ENCODE results near the gene NRROS.
A peak's percentile ranks its signal among the peaks of the same experiment; 100 is the strongest.
"Not testable (repeated sequence)": the region's sequence is repeated elsewhere in the genome, so short reads cannot be mapped to it uniquely, and the experiment has no call there.

Gene NRROS

DNA sequence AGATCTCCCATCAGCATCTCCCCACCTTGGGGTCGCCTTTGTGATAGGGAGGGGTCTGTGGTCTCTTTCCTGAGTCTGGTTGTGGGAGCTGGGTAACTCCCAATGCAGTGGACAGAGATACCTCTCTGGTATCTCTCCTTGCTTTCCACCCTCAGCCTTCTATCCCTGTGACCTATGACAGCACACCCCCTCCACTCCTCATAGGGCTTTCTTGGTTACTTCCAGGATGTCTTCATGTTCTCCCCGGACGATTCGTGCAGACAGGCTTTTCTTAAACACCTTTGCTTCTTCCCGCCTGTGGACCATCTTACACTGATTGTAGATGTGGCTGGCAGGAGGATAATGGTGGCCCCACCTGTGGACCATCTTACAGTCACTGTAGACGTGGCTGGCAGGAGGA, 14.2 kb upstream of the NRROS start:
- no peak for DNase-seq

DNA sequence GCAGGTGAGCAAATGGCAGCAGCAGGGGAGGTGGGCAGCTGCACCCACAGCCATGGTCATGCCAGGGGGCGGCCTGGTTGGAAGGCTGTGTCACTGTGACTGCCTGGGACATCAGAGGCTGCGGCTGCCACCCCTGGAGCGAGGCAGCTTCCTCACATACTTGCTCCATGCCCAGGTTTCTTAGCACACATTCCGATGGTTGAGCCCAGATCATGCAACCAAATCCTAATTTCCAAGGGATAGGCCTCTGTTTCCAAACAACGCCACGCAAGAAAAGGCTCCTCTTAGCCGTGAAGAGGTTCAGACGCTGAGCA, 11.6 kb upstream of the NRROS start:
- DNase-seq, result no peak

DNA sequence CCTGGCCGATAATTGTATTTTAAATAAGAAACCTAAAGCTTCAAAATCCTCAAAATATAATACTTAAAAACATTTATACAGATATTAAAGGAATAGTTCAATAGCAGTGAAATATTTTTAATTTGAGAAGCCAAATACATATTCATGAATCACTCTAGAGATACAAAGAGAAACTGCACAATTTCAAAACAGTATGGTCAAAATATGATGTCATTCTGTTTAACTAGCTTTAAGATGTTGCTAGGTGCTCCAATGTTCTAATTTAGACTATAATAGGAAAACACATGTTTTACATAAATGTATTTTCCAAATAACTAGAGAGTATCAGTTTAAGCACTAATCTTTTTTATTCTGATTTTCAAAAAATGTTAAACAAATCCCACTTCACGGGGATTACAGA, 10.3 kb upstream of the NRROS start:
- DNase-seq, result no peak

DNA sequence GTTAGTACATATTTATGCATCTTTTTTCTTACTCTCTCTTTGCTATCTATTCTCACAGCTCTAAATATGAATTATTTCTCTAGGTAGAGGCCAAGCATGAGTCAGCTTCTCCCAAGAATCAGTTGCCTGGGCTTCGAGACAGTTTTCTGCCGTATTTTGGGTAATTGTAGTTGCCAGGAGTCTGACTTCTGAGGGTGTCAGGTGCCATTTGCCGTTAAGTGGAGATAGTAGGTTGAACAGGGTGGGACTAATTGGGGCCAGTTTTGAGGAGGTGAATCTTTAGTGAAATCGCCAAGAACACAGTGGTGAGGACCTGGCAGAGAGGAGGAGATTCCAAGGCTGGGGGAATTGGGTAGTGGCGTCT, 7.8 kb upstream of the NRROS start:
- DNase-seq, result no peak

DNA sequence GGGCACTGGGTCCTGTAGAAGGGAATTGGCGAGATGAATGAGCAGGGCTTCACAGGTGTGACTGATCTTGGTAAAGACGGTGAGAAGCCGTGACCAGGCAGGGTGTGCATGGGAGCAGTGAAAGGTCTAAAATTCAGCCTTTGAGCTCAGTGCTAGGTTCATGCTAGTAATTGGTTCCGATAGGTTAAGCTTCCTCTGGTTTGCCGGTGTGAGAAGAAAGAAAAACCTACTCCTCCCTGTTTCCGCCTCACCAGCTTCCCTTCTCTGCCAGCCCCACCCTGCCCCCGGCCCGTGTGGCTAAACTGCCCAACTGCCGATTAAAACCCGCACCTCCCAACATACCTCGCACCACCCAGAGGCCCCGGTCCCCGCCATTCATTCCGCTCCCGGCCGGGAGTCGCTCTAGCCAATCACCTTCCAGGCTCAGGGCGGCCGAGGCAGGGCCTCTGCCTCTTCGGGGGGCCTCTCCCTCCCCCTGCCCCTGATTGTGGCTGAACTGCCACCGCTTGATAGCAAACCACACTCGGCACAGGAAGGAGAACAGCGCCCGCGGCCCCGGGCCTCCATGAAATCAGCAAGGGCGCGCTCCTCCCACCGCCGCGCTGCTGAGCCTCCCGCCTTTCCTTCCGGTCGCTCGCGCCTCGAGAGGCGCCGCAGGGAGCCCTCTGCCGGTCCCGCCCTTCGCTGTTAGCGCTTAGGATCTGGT, 7.3 kb upstream of the NRROS start:
- DNase-seq, result peak; percentile 75

DNA sequence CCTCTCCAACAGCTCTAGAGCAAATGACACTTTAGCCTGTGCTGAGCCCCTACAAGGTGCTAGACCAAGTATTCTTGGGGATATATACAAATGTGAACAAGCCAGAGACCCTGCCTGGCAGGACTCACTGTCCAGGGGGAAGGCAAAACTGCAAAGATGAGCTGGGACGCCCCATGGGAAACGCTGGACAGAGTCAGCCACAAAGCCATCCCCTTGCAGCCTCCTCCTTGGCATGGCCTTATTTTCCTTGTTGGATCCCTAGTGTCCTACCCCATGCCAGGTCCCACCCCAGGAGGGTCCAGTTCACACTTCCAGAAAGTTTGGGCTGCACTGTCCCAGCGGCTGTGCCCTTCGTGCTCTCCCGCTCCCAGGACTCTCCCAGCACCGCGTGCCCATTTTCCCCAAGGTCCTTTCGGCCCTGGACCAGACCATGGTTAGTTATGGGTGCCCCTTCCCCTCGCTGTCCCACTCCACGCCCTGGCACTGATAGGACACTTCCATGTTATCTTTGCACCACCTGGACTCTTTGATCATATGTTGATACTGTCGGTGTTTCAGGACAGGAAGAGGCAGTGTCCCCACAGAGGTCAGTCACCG, 5.8 kb upstream of the NRROS start:
- DNase-seq, result no peak

DNA sequence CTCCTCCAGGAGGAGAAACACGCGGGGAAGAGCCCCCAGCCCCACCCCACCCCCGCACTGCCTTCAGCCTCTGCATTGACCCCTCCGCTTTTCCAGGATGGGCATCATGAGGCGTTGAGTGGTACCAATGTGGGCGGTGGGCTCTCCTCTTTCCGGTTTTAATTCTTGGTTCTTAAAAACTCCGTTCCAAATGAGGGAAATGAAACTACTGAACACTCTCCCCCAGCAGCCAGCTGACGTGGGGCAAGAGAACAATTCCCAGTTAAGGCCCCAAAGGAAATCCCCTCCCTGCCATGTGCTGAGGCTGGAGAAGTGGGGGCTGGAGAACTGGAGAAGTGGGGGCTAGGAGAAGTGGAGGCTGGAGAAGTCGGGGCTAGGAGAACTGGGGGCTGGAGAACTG, 5.3 kb upstream of the NRROS start:
- DNase-seq, result no peak

DNA sequence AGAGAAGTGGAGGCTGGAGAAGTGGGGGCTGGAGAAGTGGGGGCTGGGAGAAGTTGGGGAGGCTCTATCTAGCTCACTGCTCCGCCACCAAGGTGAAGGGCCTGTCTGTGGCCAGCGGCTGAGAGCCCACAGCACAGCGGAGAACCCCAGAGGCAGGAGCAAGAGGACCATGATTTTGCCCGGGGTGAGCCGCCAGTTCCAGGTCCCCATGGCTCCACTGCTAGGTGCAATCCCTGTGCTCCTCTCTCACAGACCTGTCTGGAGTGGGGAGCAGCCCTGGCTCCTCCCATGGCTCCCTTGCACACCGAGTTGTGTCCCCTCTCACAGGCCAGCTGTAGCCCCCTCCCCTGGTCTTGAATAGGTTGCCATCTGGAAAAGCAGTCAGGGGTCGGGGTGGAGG, 4.7 kb upstream of the NRROS start:
- no peak for DNase-seq

DNA sequence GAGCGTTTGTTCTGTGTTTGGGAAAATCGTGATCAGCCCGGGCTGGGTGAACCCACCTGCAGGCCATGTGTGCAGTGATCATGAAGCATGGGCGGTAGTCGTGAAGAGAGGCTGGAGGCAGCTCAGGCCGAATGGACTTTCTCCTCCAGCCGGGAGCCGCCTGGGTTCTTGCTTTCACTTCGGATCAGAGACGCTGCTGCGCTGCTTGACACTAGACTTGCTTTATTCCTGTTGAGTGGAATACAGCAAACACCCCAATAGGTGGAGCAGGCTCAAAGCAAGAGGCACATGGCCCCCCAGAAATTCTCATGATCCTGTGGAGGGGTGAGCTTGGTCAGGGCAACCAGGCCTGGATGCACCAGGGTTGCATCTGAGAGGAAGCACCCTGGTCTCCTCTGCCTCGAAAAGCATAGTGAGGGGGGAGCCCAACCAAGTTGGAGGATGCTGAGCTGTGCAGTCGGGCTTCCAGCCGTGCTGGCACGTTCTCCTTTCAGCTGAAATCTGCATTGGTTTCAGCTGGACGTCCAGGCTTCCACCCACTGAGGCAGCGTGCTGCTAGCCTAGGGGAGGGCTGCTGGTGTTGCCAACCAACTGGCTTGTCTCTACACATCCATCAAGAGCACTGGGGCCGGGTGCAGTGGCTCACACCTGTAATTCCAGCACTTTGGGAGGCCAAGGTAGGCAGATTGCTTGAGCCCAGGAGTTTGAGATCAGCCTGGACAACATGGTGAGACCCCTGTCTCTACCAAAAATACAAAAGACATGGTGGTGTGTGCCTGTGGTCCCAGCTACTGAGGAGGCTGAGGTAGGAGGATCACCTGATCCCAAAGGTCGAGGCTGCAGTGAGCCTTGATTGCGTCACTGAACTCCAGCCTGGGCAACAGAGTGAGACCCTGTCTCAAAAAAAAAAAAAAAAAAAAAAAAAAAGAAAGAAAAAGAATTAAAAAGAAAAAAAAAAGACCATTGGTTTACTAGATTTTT, 2.8 kb upstream of the NRROS start:
- DNase-seq, result no peak

DNA sequence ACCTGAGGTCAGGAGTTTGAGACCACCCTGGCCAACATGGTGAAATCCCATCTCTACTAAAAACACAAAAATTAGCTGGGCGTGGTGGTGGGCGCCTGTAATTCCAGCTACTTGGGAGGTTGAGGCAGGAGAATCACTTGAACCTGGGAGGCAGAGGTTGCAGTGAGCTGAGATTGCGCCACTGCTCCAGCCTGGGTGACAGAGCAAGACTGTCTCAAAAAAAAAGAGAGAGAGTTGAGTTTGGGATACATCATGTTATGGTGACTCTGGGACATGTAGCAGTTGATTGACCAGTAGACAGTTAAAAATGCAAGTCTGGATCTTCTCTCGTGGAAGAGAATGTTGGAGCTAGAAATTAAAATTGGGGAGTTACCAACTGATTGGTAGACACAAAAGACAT, 1.6 kb upstream of the NRROS start:
- not testable (repeated sequence) for DNase-seq

DNA sequence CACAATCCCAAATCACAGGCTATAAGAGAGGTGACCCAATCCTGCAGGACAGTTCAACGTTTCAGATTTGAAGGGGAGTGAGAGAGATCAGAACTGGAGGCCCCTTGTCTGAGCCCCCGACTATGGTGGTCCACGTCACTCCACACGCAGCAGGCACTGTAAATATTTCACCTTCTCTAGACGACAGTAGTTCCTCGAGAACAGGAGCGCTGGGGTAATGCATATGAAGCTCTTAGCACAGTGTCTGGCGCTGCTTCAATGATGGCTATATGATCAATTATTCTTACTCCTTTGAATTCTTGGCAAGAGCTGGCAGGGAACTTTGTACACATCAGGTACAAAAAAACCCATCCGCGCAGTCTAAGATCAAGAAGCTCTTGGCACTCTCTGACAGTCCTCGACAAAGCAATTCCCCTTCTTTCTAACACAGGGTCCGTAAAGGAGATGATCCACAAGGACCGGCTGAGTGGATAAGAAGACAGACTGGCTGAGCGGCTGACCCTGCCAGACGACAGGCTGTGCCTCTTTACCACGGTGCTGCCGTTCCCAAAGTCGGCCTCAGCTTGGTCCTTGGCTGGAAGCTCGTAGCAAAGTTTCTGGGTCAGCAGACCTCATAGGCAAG, 522 bp upstream of the NRROS start:
- no peak for DNase-seq

DNA sequence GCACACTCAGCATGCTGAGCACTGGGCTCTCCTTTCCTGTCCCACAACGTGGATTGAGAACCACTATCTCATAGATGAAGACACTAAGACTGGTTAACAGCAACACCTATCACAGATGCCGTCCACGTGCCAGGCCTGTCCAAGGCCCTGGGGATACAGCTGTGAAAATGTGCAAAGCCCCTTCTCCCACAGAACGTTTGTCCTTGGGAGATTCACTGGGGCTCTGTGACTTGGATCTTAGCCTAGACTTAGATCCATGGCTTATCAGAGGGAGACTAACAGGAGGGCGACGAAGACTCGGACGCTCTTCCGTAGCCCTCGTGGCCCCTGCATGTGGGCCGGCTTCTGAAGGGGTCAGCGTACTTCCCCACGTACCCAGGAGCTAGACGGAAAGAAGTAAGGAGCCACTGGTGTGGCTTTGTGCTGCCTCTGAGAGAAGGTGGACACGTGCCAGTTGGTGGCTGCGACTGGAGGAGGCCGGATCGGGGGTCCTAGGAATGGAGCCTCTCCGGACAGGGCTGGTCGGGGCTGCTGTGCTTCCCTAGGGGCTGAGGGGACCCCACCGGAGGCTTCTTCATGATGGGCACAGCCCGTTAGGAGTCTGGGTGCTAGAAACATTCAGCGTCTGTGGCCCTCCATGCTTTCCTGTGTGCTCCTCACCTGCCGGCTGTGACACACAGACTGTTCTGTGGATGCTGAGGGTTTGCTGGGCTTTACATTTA, 964 bp downstream of the NRROS start:
- DNase-seq, result no peak

DNA sequence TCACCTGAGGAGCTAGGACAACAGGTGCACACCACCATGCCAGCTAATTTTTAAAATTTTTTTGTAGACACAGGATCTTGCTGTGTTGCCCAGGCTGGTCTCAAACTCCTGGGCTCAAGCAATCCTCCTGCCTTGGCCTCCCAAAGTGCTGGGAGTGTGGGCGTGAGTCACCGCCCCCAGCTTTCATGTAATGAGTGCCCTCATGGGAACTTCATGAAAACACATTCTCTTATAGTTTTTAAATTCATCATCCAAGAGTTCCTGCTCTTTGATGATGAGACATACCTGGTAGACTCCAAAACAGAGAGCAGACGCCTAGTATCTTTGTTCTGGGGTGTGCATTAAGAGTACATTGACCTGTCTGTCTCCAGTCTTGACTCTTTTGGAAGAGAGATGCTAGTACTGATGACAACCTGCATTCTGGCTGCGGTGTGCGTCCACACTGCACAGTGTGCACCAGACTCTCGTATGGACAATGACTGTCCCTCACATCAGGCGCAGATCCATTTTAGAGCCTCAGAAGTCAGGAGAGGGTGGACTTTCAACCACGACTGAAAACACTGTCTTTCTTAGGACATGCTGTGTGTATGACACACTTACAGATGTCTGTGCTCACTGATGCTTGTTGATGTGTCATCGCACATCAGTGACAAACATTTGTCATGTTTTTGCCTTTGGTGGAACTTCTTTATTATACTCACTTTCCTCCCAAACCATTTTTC, 2.0 kb downstream of the NRROS start:
- no peak for DNase-seq

DNA sequence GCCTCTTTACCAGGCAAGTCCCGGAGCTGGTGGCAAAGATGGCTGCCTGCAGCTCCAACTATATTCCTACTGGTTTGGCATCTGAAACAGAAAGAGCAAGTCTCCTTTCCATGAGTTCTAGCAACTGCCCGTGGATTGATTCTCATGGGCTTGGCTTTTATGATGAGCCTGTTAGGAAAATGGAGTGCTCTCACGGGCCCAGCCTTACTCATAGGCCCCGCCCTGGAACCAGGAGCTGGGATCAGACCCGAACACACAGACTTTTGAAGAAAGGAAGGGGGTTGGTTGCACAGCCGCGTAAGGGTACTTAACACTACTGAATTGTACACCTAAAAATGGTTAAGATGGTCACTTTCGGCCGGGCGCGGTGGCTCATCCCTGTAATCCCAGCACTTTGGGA, 2.9 kb downstream of the NRROS start:
- no peak for DNase-seq

DNA sequence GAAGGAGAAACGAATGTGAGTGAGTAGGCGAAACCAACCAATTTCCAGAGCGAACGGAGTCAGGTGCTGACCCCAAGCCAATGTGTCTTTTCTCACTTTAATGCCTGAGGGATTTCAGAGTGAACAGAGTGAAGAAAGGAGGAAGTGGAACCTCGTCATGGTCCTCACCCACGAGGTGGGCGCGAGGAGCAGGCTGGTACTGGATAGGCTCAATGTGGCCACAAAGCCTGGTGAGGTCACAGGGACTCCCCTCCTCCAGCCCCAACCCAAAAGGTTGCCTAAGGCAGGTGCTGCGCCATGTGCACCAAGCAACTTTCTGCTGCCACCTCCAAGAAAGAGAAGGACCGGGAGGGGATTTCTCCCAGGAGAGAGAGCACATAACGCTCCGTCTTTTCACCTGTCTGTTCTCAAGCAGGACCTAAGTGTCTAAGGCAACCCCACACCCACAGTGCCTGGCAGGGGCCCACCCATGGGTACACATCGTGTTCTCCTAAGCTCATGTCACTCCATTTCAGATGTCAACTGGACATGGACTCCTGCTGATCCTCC, 3.8 kb downstream of the NRROS start:
- no peak for DNase-seq

DNA sequence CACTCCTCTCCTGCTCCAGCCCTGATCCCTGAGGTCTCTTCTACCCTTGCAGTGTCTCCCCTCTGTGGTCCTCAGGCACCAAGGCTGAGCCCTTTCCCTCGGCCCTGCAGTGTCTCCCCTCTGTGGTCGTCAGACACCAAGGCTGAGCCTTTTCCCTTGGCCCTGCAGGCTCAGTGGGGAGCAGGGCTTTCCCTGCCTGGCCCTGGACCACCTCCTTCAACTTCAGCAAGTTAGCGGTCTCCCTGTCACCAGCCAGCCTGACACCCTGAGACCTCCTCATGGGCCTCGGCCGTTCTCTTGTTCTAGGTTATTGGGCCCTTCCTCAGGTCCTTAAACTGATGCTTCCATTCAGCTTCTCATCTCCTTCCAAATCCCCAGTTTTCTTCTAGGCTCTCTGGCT, 4.3 kb downstream of the NRROS start:
- no peak for DNase-seq

DNA sequence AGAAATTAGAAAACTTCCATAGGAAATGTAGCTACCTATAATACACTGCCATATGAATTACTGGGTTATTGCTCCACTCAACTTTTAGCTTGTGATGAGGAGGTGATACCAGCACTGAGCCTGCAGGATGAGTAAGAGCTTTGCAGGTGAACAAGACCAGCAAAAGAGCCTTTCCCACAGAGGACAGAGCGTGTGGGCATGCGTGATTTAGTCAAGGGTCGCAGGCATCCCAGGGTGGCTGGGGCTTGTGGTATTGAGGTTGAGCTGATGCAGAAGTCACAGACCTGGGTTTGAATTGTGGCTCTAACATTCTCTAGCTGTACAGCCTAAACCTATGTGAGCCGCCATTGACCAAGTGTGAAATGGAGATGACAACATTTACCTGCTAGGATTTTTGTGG, 5.6 kb downstream of the NRROS start:
- DNase-seq, result no peak

DNA sequence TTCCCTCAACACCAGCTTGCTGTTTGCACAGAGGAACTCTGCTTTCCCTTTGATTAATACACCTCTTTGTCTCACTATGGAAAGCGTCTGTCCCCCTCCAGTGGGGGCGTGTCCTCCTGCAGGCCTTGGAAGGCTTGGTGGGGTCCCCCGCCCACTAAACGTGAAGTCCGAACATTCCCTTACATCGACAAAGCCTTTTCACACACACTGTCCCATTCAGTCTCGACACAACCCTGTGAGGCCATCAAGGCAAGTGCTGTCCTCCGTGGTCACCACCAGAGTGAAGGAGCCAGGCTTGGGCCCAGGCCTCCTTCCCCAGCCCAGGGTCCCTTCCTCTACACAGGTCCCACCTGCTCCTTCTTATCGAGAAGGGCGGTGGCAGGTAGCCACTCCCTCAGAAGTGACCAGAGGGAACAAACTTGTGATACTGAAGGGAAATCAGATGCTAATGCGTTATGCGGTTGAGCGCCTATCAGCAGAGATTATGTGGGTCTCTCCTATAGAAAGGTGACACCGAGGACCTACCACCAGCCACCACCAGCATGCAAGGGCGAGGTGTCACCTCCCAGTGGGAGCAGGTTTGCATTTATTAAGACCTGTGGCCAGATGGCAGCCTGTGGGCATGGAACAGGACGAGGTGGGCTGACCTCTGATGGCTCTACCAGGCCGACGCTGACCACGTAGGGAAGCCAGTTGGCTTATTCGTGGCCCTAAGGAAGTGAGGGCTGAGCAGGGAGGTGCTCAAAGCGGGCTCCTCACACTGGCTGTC, 6.6 kb downstream of the NRROS start:
- DNase-seq, result no peak

DNA sequence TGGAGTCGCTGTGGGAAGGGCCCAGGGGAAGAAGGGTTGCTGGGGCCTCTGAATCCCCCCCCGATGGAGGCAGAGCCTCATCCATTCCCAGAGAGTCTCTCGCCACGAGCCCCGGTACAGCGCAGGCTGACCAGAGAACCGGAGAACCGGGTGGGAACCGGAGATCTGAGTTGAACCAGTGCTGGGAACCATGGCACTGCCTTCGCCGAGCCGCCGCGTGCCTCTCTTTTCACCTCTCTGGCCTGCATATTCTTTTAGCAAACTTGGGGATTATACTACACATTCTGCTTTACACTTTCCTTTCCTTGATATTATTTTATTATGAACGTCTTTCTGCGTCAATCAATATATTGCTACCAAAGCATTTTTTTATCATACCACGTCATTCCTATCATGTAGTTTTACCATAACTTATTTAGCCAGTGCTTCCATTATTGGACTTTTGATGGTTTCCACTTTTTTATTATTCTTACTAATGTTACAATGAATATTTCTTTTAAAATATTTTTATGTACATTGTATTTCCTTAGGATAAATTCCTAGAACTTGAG, 7.2 kb downstream of the NRROS start:
- no peak for DNase-seq

DNA sequence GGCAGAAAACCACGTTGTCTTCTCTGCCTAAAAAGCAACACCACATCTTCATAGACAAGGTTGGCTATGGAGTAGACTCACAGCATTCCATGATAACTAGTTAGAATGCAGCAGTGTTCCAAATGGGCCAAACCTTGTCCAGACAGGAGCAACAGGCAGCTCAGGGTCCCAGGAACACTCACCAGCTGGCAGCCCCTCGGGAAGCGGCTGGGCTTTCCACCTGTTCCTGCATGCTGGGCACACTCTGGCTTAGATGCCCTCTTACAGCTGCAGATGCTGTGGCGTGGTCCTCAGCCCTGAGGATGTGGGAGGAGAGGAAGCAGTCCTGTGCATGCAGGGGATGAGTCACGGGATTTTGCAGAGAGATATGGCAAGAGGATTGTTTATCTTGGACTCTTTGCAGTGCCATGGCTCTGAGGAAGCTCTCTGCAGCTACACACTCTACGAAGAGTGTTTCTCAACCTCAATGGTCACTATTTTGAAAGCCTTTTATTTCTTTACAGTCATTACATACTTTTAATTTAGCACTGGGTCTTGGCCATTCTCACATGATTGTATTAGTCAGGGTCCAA, 11.3 kb downstream of the NRROS start:
- DNase-seq, result peak; percentile 89

DNA sequence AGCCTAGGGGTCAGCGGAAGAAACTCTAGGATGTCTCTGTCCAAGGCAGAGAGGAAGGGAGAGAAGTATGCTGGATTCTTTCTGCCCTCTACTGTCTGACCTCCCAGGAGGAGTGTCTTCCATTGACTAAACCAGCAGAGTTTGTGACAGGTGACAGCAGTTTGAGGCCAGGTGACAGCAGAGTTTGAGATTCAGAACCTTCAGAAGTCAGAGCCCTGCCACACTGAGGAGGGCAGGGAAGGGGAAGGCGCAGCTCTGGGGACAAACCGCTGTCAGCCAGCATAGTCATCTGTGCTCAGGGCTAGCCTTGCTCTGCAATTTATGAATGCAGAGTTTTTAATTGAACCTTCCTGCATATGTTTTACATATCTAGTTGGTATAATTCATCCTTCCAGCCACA, 12.3 kb downstream of the NRROS start:
- DNase-seq, result no peak
